ENCODE results near the gene TNIP2.

The TNIP2 gene

DNA sequence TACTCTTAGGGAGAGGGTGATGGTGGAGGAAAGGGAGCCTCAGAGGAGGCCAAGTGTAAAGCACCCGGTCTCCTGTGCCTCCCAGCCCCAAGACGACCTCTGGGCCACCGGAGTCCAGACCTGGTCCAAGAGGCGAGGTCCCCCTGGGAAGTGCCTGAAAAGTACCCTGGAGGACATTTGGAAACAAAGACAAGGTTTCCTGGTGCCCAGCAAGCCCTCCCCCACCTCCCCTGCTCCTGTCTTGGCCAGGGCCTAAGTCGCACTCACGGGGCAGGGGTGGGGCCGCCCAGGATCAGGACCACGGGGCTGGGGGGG is 36.2 kb upstream of the TNIP2 start:
- no peak for FAIRE-seq
- no peak for TF ChIP-seq POLR2A (IDR thresholded peaks at IDR 0.05; ENCODE audit: low read depth, low read length)
- TF ChIP-seq TAF1 (IDR thresholded peaks at IDR 0.05; ENCODE audit: borderline replicate concordance, low read depth, low read length): no peak
- no peak for TF ChIP-seq POLR2AphosphoS5 (IDR thresholded peaks at IDR 0.05; ENCODE audit: low read depth, low read length)

GRCh38 chr4:2791518-2792395 is 35.6 kb upstream of the TNIP2 start:
- TF ChIP-seq POLR2AphosphoS5 (IDR thresholded peaks at IDR 0.05; ENCODE audit: low read depth, low read length) (no peak), TAF1 (IDR thresholded peaks at IDR 0.05; ENCODE audit: borderline replicate concordance, low read depth, low read length) (no peak), POLR2A (IDR thresholded peaks at IDR 0.05; ENCODE audit: low read depth, low read length) (no peak)
- DNase-seq (ENCODE audit: insufficient read length): no peak
- no peak for FAIRE-seq

More for the DNA sequence above, 36.2 kb upstream of the TNIP2 start:
- no peak for DNase-seq (ENCODE audit: insufficient read length)

- DNase-seq (ENCODE audit: insufficient read length) (no peak), FAIRE-seq (no peak)
- no peak for TF ChIP-seq POLR2AphosphoS5 (IDR thresholded peaks at IDR 0.05; ENCODE audit: low read depth, low read length)
- TF ChIP-seq POLR2A (IDR thresholded peaks at IDR 0.05; ENCODE audit: low read depth, low read length): no peak
- TF ChIP-seq TAF1 (IDR thresholded peaks at IDR 0.05; ENCODE audit: borderline replicate concordance, low read depth, low read length): no peak
These were observed 34.7 kb upstream of the TNIP2 start for GRCh38 chr4:2790583-2791517.

DNA sequence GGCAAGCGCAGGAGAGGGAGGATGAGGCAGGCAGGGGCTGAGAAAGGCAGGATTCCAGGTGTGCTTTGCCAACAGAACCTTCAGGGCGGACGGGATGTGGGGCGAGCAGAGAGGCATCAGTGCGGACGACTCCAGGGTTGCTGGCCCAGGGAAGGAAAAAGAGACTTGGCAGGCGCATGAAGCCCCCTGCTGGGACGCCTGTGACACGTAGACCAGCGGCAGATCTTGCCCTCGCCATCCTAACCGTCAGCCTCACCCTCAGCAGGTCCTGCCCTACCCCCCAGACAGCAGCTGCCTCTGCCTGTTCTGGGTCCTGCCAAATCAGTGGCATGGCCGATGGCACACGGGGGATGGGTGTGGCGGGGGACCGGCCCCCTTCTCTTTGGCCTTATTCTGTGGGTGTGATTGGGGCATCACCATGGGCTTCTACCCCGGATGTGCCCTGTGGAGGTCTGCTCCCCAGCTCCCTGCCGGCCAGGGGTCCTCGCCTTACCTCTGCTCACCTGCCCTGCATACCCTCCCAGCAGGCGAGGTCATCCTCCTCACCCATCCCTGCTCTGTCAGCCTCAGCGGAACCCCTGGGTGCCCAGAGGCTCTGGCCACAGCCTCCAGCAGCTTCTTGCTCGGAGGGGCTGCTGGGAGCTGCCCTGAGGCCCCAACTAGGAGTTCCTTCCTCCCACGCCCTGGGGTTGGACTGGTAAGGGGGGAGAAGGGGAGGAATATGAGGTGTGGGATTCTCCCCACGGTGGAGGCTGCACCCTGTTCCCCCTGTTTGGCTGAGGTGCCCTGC is 33.9 kb upstream of the TNIP2 start:
- FAIRE-seq: no peak
- TF ChIP-seq TAF1 (IDR thresholded peaks at IDR 0.05; ENCODE audit: borderline replicate concordance, low read depth, low read length) (no peak), POLR2A (IDR thresholded peaks at IDR 0.05; ENCODE audit: low read depth, low read length) (no peak), POLR2AphosphoS5 (IDR thresholded peaks at IDR 0.05; ENCODE audit: low read depth, low read length) (no peak)
- DNase-seq (ENCODE audit: insufficient read length): no peak

GRCh38 chr4:2789351-2789750 is 33.2 kb upstream of the TNIP2 start:
- DNase-seq (ENCODE audit: insufficient read length) (no peak), FAIRE-seq (no peak)
- no peak for TF ChIP-seq POLR2AphosphoS5 (IDR thresholded peaks at IDR 0.05; ENCODE audit: low read depth, low read length)
- TF ChIP-seq POLR2A (IDR thresholded peaks at IDR 0.05; ENCODE audit: low read depth, low read length): no peak
- no peak for TF ChIP-seq TAF1 (IDR thresholded peaks at IDR 0.05; ENCODE audit: borderline replicate concordance, low read depth, low read length)

GRCh38 chr4:2788532-2789103 is 32.5 kb upstream of the TNIP2 start:
- TF ChIP-seq POLR2A (IDR thresholded peaks at IDR 0.05; ENCODE audit: low read depth, low read length) (no peak), POLR2AphosphoS5 (IDR thresholded peaks at IDR 0.05; ENCODE audit: low read depth, low read length) (no peak)
- DNase-seq (ENCODE audit: insufficient read length) (no peak), FAIRE-seq (peak; percentile 73)

- TF ChIP-seq POLR2AphosphoS5 (IDR thresholded peaks at IDR 0.05; ENCODE audit: low read depth, low read length) (no peak), POLR2A (IDR thresholded peaks at IDR 0.05; ENCODE audit: low read depth, low read length) (no peak), TAF1 (IDR thresholded peaks at IDR 0.05; ENCODE audit: borderline replicate concordance, low read depth, low read length) (no peak)
- FAIRE-seq (no peak), DNase-seq (ENCODE audit: insufficient read length) (no peak)
These were observed 32.0 kb upstream of the TNIP2 start for GRCh38 chr4:2788101-2788500.

GRCh38 chr4:2787230-2788100 is 31.3 kb upstream of the TNIP2 start:
- DNase-seq (ENCODE audit: insufficient read length) (peak; percentile 78), FAIRE-seq (peak; percentile 95)
- TF ChIP-seq POLR2AphosphoS5 (IDR thresholded peaks at IDR 0.05; ENCODE audit: low read depth, low read length) (no peak), TAF1 (IDR thresholded peaks at IDR 0.05; ENCODE audit: borderline replicate concordance, low read depth, low read length) (no peak), POLR2A (IDR thresholded peaks at IDR 0.05; ENCODE audit: low read depth, low read length) (no peak)

DNA sequence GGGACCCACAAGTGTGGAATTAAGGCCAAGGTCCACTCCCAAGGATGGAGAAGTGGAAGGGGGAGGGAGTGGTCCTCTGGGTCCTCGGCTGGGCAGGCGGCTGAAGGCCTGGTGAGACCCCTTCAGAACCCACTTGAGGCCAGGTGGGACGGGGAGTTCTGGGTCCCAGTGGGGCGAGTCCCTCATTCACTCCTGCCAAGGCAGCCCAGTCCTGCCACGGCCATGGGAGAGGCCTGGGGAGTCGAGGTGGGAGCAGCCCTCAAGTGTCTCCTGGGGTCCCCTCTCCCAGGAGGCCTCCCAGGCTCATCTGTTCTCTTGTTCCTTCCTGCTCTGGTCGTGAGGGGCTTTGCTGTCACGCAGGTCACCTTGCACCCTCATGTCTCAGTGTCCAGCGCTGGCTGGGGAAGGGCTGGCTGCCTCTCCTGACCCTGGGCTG is 30.7 kb upstream of the TNIP2 start:
- FAIRE-seq (no peak), DNase-seq (ENCODE audit: insufficient read length) (no peak)
- TF ChIP-seq TAF1 (IDR thresholded peaks at IDR 0.05; ENCODE audit: borderline replicate concordance, low read depth, low read length): no peak
- TF ChIP-seq POLR2A (IDR thresholded peaks at IDR 0.05; ENCODE audit: low read depth, low read length): no peak
- no peak for TF ChIP-seq POLR2AphosphoS5 (IDR thresholded peaks at IDR 0.05; ENCODE audit: low read depth, low read length)

DNA sequence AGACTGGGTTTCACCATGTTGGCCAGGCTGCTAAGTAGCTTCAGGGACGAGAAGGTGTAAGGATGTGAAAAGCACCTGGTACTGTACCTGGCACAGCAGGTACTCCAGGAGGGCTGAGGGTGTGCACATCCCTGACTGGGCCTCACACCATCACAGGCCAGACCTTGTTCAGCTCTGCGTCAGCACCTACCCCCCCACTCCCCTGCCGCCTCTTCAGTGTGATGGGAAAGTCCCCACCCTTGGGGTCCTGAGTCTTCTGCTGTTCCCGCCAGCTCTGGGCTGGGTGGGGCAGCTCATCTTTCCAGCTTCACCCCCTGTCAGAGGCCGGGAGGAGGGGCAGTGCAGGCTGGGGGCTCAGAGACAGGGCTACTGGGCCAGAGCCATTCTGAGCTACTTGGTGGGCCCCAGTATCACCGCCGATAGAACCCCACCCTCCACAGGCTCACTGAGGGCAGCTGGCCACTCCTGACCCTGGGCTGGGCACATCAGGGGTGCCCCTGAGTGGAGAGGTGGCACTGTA is 30.1 kb upstream of the TNIP2 start:
- no peak for DNase-seq (ENCODE audit: insufficient read length)
- peak; percentile 88 for FAIRE-seq
- TF ChIP-seq TAF1 (IDR thresholded peaks at IDR 0.05; ENCODE audit: borderline replicate concordance, low read depth, low read length) (no peak), POLR2A (IDR thresholded peaks at IDR 0.05; ENCODE audit: low read depth, low read length) (no peak), POLR2AphosphoS5 (IDR thresholded peaks at IDR 0.05; ENCODE audit: low read depth, low read length) (no peak)

All from GM12892 (cell line).